Middle frontal gyrus (tissue), 1 donor: Measurements from ENCODE around the gene TRMU.
"Not testable (repeated sequence)": the region's sequence is repeated elsewhere in the genome, so short reads cannot be mapped to it uniquely, and the experiment has no call there.

Experiments
- DNase-seq: peaks from one replicate; pipeline ENCODE4 v3.0.0-alpha.2; 2015; ENCODE audit warnings: low spot score; ENCODE audit errors: extremely low spot score

Gene TRMU

GRCh38 chr22:46382524-46382923 is 47.0 kb downstream of the TRMU start:
- no peak for DNase-seq

- no peak for DNase-seq
Measured at GRCh38 chr22:46386312-46386711, 50.8 kb downstream of the TRMU start.

GRCh38 chr22:46387748-46388147 is 52.2 kb downstream of the TRMU start:
- no peak for DNase-seq

GRCh38 chr22:46388647-46389046 is 53.1 kb downstream of the TRMU start:
- DNase-seq: no peak

- no peak for DNase-seq
Measured at GRCh38 chr22:46389081-46389480, 53.6 kb downstream of the TRMU start.

GRCh38 chr22:46390105-46390651 is 54.7 kb downstream of the TRMU start:
- no peak for DNase-seq

GRCh38 chr22:46390652-46391301 is 55.3 kb downstream of the TRMU start:
- no peak for DNase-seq

GRCh38 chr22:46391486-46392136 is 56.1 kb downstream of the TRMU start:
- DNase-seq: no peak

GRCh38 chr22:46392137-46392844 is 56.8 kb downstream of the TRMU start:
- DNase-seq: no peak

GRCh38 chr22:46393873-46394272 is 58.4 kb downstream of the TRMU start:
- no peak for DNase-seq

GRCh38 chr22:46394622-46395021 is 59.1 kb downstream of the TRMU start:
- no peak for DNase-seq

- no peak for DNase-seq
Measured at GRCh38 chr22:46395145-46395544, 59.6 kb downstream of the TRMU start.

GRCh38 chr22:46397049-46397448 is 61.5 kb downstream of the TRMU start:
- not testable (repeated sequence) for DNase-seq

- no peak for DNase-seq
Measured at GRCh38 chr22:46397514-46397913, 62.0 kb downstream of the TRMU start.

GRCh38 chr22:46397951-46398350 is 62.4 kb downstream of the TRMU start:
- no peak for DNase-seq

GRCh38 chr22:46399251-46400024 is 63.9 kb downstream of the TRMU start:
- no peak for DNase-seq

GRCh38 chr22:46401370-46401769 is 65.9 kb downstream of the TRMU start:
- no peak for DNase-seq

- DNase-seq: no peak
Measured at GRCh38 chr22:46402505-46402904, 67.0 kb downstream of the TRMU start.

GRCh38 chr22:46403880-46404279 is 68.4 kb downstream of the TRMU start:
- not testable (repeated sequence) for DNase-seq

GRCh38 chr22:46405901-46406300 is 70.4 kb downstream of the TRMU start:
- DNase-seq: no peak

- no peak for DNase-seq
Measured at GRCh38 chr22:46406349-46406748, 70.8 kb downstream of the TRMU start.

- no peak for DNase-seq
Measured at GRCh38 chr22:46406791-46407190, 71.3 kb downstream of the TRMU start.
